Measurements from ENCODE around the gene APH1B.

The APH1B gene

DNA sequence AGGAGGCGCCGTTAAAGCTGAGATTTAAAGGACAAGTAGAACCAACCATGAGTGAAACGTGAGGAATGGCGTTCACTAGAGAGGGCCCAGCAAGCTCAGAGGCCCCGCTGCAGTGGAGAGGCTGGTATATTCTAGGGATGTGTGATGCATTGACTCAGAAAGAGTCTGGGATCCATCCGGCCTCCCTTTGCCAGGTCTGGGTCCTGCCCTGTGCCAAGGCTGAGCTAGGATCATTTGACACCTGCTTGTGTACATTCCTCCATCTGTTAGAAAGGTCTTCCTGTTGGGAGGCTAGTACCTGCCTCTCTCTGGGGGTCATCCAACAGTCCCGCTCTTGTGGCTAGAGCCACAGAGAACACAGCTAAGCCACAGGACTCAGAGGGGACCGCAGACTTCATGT, 75.9 kb downstream of the APH1B start:
- H3K27me3 ChIP-seq (ENCODE audit: insufficient read depth, low read length), result no peaks in the 10 kb centered on the region

DNA sequence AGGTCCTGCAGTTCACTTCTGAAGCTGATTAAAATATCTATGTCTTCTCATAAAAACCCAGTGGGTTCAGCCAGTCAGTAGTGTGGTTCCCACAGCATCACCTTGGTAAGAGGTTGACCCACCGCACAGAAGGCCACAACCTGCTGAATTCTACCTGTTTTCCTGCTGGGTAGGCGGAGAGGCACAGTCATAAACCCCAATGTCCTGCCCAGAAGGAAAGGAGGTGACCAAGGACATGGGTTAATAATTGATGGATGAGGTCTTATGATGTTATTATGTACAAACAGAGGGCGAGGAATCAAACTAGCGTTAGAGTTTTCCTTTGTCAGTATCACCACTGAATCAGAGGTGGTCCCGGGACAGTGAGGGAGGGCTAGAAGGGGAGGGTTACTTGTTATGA, 76.5 kb downstream of the APH1B start:
- Histone ChIP-seq H3K9ac (ENCODE audit: low read depth, low read length) (no peak overlapping the region), H3K4me3 (ENCODE audit: low read length) (no peak overlapping the region), H3K27ac (ENCODE audit: low read depth, low read length) (no peak overlapping the region), H3K27me3 (ENCODE audit: insufficient read depth, low read length) (no peaks in the 10 kb centered on the region), H3K4me1 (ENCODE audit: insufficient read depth, low read length) (no peaks in the 10 kb centered on the region), H3K9me3 (ENCODE audit: insufficient read depth, low read depth, low read length) (no peaks in the 10 kb centered on the region), H3K36me3 (ENCODE audit: insufficient read depth, low read length) (no peaks in the 10 kb centered on the region)
- WGBS, result 97% methylated on average over 5 of the region's 5 CpGs

More for the DNA sequence above, 75.9 kb downstream of the APH1B start:
- Histone ChIP-seq H3K4me1 (ENCODE audit: insufficient read depth, low read length) (peaks cover 4% of the 10 kb centered on the region), H3K4me3 (ENCODE audit: low read length) (no peak overlapping the region), H3K9ac (ENCODE audit: low read depth, low read length) (no peak overlapping the region), H3K9me3 (ENCODE audit: insufficient read depth, low read depth, low read length) (no peaks in the 10 kb centered on the region), H3K36me3 (ENCODE audit: insufficient read depth, low read length) (no peaks in the 10 kb centered on the region), H3K27ac (ENCODE audit: low read depth, low read length) (no peak overlapping the region)
- 79% methylated on average over 8 of the region's 8 CpGs for WGBS

DNA sequence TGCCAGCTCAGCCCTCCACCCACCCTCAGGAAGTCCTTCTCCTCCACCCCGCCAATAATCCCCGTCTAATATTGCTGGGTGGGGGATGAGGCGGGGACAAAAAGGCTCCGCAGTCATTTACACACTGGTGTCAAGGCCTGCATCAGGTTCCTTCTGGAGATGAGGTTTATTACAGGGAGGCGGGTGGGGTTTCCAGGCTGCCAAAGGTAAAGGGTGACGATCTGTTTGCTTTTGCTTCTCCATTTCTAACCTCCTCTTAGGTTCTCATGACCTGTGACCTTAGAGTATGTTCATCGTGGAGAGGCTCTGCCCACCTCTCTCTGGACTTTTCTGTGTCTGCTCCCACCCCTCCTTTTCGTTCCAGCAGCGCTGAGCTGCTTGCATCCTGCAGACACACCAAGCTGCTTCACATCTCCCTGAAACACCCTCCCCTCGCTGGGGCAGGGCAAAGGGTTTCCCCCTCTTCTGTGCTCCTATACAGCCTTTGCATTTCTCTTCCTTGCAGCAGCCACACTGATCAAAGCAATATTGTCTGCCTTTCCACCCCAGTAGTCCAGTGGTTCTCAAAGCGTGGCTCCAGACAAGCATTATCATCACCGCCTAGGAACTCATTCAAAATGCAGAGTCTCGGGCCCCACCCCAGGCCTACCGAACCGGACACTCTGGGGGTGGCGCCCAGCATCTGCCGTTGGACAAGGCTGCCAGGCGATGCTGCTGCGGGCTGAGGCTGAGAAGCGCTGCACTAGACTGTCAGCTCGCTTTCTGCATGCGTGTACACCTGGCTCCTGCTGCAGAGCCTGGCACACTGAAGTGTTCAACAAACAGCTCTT, 77.6 kb downstream of the APH1B start:
- Histone ChIP-seq H3K9me3 (ENCODE audit: insufficient read depth, low read depth, low read length) (no peaks in the 10 kb centered on the region), H3K27me3 (ENCODE audit: insufficient read depth, low read length) (no peaks in the 10 kb centered on the region), H3K9ac (ENCODE audit: low read depth, low read length) (no peak overlapping the region), H3K36me3 (ENCODE audit: insufficient read depth, low read length) (no peaks in the 10 kb centered on the region), H3K27ac (ENCODE audit: low read depth, low read length) (no peak overlapping the region), H3K4me1 (ENCODE audit: insufficient read depth, low read length) (no peaks in the 10 kb centered on the region), H3K4me3 (ENCODE audit: low read length) (no peak overlapping the region)
- 90% methylated on average over 22 of the region's 22 CpGs for WGBS

DNA sequence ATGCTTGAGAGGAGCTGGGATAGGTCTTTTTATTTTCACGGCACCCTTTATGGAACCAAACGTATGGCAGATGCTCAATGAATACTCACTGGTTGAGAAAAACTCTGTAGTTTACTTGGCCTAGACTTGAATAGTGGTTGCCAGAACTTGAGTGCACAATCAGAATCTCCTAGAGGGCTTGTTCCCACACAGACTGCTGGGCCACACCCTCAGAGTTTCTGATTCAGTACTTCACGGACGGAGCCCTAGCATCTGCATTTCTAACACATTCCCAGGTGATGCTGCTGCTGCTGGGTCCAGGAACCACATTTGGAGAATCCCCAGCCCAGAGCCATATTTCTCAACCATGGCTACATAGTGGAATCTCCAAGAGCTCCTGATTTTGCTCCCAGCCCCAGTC, 79.7 kb downstream of the APH1B start:
- 92% methylated on average over 4 of the region's 4 CpGs for WGBS
- Histone ChIP-seq H3K36me3 (ENCODE audit: insufficient read depth, low read length) (no peaks in the 10 kb centered on the region), H3K4me3 (ENCODE audit: low read length) (no peak overlapping the region)

DNA sequence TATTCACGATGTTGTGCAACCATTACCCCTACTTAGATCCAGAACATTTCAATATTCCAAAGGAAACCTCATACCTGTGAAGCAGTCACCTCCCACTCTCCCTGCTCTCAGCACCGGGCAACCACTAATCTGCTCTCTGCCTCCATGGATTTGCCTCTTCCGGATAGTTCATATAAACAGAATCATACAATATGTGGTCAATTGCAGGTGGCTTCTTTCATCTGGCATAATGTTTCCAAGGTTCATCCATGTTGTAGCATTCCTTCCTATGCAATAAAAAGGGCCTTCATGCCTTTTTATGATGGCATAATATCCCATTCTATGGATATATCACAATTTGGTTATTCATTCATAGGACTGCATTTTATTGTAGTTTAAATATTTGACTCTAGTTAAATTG, 80.3 kb downstream of the APH1B start:
- Histone ChIP-seq H3K4me3 (ENCODE audit: low read length) (no peak overlapping the region), H3K27me3 (ENCODE audit: insufficient read depth, low read length) (no peaks in the 10 kb centered on the region), H3K9me3 (ENCODE audit: insufficient read depth, low read depth, low read length) (no peaks in the 10 kb centered on the region), H3K36me3 (ENCODE audit: insufficient read depth, low read length) (no peaks in the 10 kb centered on the region), H3K9ac (ENCODE audit: low read depth, low read length) (no peak overlapping the region), H3K4me1 (ENCODE audit: insufficient read depth, low read length) (peaks cover 10% of the 10 kb centered on the region; the same call in 1 of the 2 replicates), H3K27ac (ENCODE audit: low read depth, low read length) (no peak overlapping the region)
- WGBS, result 90% methylated on average over 3 of the region's 3 CpGs

More for the DNA sequence above, 79.7 kb downstream of the APH1B start:
- Histone ChIP-seq H3K4me1 (ENCODE audit: insufficient read depth, low read length) (peaks cover 6% of the 10 kb centered on the region; the same call in 1 of the 2 replicates), H3K9ac (ENCODE audit: low read depth, low read length) (no peak overlapping the region), H3K9me3 (ENCODE audit: insufficient read depth, low read depth, low read length) (no peaks in the 10 kb centered on the region), H3K27me3 (ENCODE audit: insufficient read depth, low read length) (no peaks in the 10 kb centered on the region), H3K27ac (ENCODE audit: low read depth, low read length) (no peak overlapping the region)

DNA sequence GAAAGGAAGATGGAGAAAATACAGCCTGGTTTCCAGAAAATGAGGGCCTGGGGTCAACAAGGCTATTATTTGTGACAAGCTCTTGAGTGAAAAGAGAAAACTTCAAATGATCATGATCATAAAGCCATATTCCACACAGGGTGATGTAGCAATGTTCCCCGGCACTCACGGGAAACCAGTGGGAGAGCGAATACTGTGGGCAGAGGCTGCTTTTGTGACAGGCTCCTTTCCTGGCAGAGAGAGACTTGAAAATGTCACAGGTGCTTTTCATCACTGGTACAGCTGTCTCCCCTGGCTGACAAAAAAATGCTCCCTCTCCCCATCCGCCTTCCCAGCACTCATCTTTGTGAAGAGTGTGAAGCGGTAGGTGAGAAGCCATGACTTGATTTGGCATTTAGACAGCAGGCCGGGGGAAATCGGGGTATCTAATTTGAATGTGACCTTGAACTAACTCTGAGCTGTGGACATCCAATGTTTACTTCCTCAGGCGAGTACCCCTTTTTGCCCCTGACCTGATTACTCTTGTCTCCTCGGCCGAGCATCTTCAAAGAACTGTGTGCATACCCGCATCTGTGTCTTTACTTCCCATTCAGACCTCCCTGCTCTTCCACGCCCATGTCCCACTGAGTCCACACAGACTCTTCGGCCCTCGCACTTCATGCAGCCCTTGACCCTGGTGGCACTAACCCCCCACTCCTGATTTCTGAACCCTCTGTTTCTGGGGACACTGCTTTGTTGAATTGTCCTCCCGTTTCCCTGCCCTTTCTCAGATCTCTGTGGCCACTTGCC, 81.0 kb downstream of the APH1B start:
- no peak overlapping the region for H3K4me3 ChIP-seq (ENCODE audit: low read length)
- H3K9ac ChIP-seq (ENCODE audit: low read depth, low read length), result no peak overlapping the region
- H3K27ac ChIP-seq (ENCODE audit: low read depth, low read length), result no peak overlapping the region
- H3K4me1 ChIP-seq (ENCODE audit: insufficient read depth, low read length), result peaks cover 10% of the 10 kb centered on the region; the same call in 1 of the 2 replicates
- H3K27me3 ChIP-seq (ENCODE audit: insufficient read depth, low read length), result no peaks in the 10 kb centered on the region
- no peaks in the 10 kb centered on the region for H3K9me3 ChIP-seq (ENCODE audit: insufficient read depth, low read depth, low read length)
- no peaks in the 10 kb centered on the region for H3K36me3 ChIP-seq (ENCODE audit: insufficient read depth, low read length)
- 80% methylated on average over 15 of the region's 15 CpGs for WGBS

Measured in HUES64 (cell line).